NOMO-1 treated with dmso at 0.1 percent for 144 hours (cell line): ENCODE measurements around the gene COX7B2.

Experiments
- DNase-seq: peaks from one replicate; lab custom pipeline; 2025; ENCODE audit not compliant: unreplicated experiment; lab: John Stamatoyannopoulos, UW

The COX7B2 gene, protein sequence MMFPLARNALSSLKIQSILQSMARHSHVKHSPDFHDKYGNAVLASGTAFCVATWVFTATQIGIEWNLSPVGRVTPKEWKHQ

GRCh38 chr4:46909078-46909477, at the start of gene COX7B2:
COX7B2 (minus strand) TSS chr4:46909245; CDS start chr4:46735192, 174,053 bp downstream.
- no peak for DNase-seq

DNA sequence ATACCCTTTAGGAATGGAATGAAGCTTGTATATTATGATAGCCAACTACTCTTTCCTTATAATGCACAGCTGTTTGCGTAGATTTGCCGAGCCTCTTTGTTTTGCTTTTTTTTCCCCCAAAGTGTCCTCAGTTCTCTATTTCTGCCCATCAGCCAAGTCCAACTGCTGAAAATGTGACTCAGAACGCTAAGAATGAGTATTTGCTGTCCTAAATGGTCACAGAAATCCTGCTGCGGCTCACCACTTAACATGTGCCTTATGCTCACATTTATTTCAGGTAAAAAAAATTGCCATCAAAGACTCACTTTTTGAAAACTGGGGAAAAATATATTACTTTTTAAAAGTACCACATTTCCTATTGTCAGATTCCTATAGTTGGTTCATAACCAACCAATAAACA, 47.4 kb upstream of the COX7B2 start:
- DNase-seq = no peak

- no peak for DNase-seq
These were observed 46.6 kb upstream of the COX7B2 start for GRCh38 chr4:46955601-46956000.

- DNase-seq = no peak
These were observed 45.6 kb upstream of the COX7B2 start for GRCh38 chr4:46954643-46955042.

GRCh38 chr4:46953564-46953963, 44.5 kb upstream of the COX7B2 start:
- no peak for DNase-seq

DNA sequence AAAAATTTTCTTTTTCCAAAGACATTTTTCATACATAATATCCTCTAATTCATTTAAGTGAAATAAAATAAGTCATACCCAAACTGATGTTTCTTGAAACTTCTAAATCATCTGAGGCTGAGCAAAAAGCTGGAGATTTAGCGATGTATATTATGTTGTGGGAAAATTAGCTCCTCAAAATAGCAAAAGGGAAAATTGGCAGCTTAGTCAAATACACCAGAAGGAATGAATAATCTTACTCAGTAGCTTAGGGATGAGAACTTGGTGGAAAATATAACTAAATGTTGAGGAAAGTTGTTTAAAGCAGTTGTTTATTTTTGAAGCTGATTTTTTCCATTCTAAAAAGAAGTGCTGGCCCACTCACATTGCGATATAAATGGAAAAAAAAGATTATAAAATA, 43.4 kb upstream of the COX7B2 start:
- no peak for DNase-seq

- DNase-seq = no peak
These were observed 41.8 kb upstream of the COX7B2 start for GRCh38 chr4:46950826-46951225.

DNA sequence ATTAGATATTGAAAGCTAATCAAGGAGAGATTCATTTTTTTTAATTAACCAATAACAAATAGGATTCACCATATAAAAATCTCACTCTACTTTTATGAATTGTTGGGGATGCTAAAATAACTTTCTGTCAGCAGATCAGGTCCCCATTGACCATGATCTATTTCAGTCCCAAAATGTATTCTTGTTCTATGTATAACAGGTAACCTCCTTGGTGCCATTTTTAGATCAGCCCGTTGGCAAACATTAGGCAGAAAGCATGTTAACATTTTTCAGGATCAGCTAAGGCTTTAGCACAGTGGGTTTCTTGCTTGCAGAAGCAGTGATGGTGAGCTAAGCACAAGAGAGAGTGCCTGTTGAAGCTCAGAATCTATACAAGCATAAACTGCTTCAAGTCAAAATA, 40.8 kb upstream of the COX7B2 start:
- DNase-seq = no peak

- no peak for DNase-seq
These were observed 38.5 kb upstream of the COX7B2 start for GRCh38 chr4:46947541-46947940.

DNA sequence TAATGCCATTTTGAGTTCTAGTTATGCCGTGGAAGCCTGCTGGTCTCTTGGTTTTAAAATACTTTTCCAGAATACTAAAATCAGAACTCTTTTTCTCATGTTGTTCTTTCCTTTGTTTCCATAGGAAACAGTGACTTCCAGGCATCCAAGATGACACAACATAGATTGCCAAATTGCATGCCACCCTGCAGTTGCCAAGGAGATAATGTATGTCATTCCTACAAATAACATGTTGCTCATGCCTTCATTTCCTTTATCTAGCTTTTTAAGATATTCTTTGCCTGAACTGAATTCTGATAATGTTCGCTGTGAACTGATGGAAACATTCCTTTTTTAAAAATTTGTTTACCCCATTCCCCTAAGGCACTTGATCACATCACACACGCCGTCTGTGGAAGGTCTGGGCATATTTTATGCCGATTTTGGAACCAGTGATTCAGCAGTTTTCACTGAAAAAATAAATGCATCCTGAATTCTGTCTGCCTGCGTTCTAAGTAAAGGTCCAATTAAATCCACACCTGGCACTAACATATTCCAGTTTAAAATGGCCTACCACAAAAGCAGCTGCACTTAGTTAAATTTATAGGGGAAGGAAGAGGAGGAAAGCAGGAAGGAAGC, 38.0 kb upstream of the COX7B2 start:
- DNase-seq = no peak

GRCh38 chr4:46945062-46945461, 36.0 kb upstream of the COX7B2 start:
- DNase-seq = no peak

DNA sequence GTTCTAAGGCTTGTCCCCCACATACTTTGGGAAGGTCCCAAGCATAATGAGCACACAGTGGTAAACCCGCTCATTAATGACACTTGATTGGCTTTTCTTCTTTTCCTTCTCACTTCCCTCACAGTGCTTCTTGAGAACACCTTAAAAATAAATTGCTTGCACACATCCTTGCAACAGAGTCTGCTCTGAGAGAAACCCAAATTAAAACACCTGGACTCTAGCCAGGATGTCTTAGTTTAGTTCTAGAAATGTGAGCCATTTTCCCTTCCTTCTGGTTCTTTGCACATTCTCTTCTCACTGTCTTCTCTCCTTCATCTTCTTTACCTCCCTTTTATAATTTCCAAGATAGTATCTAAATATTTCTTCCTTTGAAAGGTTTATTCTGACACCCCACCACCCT, 35.3 kb upstream of the COX7B2 start:
- no peak for DNase-seq

- DNase-seq = no peak
These were observed 28.4 kb upstream of the COX7B2 start for GRCh38 chr4:46937493-46937892.

- DNase-seq = no peak
These were observed 25.7 kb upstream of the COX7B2 start for GRCh38 chr4:46934726-46935125.

DNA sequence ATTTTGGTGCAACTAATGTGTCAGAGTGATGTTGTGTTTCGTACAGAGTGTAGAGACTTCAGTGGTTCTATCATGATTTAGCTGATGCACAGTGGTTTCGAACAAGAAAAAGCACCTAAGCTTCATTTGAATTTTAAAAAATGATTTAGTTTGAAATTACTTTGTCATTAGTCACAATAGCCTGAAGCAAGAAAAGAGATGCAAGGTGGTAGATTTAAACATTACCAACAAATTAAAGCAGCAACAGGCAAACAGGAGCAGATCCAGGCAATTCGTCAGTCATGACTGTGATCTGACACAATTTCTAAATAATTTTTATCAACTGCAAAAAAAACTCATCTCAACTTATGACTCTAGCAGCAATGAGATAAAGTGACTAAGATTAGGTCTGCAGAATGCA, 24.6 kb upstream of the COX7B2 start:
- no peak for DNase-seq

DNA sequence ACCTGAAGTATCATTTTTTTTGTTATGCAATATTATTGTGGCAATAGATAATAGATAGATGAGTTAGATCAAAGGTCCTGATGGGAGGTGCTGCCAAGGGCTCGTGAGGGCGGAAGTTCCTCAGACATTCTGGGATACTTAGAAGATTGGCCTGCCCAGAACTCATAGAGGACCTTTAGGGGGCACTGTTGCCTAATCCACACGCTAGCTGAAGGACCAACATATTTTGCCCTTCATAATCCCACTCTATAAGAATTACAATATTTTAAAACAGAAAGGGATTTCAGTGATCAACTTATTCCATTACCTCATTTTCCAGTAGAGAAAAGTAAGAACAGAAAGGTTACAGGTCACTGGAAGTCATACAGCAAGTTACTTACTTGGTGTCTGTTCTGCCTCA, 22.9 kb upstream of the COX7B2 start:
- peak; percentile 14 for DNase-seq

- DNase-seq = no peak
These were observed 21.8 kb upstream of the COX7B2 start for GRCh38 chr4:46930891-46931290.

DNA sequence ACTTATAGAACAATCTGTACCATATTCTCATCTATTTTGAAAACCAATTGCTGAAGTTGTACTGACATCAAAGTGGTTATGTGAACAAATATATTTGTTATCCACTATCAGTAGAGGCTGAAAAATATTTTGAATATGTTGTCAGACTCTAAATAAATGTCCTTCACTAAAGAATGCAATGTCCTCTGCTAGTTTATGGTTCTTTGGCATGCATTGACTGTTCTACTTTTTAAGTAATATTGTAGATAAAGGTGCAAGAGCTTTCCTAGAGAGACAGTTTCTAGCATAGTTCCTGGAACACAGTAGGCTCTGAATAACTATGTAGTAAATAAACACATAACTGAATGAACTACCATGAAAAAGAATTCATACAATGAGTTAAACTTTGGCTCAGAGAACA, 18.2 kb upstream of the COX7B2 start:
- no peak for DNase-seq

- DNase-seq = no peak
These were observed 15.9 kb upstream of the COX7B2 start for GRCh38 chr4:46924789-46925529.

DNA sequence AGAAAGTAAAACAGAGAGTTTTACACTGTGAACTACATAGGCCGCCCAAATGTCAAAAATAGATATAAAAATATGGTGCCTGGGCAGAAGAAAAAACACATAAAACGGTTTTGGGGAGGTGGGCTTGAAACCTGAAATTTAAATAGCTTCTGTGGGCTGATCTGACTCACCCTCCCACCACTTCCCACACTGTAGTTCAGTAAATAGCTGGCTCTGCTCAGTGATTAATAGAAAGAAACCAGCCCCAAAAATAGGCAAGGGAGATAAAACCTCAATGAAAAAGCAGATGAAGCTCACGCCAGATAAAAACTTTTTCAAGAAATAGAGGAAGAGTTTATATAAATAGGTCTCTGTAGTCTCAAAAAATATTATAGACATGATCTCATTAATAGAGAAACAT, 13.2 kb upstream of the COX7B2 start:
- DNase-seq = no peak

GRCh38 chr4:46908148-46908547, 897 bp downstream of the COX7B2 start:
- no peak for DNase-seq

- DNase-seq = no peak
These were observed 9.0 kb downstream of the COX7B2 start for GRCh38 chr4:46900082-46900481.

DNA sequence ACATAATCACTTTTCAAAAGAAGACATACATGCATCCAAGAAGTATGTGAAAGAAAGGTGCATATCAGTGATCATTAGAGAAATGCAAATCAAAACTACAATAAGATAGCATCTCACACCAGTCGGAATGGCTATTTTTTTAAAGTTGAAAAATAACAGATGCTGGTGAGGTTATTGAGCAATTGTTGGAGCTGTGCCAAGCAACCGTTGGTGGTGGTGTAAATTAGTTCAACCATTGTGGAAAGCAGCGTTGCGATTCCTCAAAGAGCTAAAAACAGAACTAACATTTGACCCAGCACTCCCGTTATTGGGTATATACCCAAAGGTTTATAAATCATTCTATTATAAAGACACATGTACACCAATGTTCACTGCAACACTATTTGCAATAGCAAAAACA, 14.2 kb downstream of the COX7B2 start:
- DNase-seq = no peak
